ENCODE data around the gene SLC25A1.

DNA sequence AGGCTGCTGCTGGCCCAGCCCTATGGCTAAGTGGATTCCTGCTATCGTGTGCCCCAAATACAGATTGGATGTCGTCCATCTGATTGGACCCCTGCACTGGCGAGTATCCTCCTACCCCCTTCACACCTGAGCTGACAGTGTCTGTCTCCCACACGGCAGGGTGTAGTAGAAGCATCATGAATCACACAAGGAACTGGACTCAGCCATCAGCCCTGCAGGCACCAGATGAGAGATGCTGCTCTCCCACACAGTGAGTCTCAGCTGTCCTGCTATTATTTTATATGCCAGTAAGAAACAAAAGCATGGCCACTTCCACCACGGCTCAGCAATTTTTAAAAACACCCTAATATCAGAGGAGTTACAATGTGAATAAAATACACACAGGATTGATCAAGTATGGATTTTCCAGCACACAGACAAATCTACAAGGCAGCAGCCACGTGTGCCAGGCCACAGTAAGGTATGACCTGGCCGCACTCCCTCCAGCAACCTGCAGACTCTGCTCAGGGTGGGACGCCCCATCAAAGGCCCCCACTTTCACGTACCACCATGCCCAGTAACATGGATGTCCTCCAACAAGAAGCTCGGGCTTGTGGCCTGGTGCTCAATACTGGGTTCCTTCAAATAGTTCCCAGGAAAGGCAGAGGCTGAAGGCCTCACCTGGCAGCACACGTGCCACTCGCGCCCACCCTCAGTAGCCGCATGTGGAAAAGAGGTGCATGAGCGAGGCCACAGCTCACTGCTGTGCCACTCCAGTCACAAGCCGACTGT, 16.4 kb upstream of the SLC25A1 start:
- TF ChIP-seq, protein P1, sequence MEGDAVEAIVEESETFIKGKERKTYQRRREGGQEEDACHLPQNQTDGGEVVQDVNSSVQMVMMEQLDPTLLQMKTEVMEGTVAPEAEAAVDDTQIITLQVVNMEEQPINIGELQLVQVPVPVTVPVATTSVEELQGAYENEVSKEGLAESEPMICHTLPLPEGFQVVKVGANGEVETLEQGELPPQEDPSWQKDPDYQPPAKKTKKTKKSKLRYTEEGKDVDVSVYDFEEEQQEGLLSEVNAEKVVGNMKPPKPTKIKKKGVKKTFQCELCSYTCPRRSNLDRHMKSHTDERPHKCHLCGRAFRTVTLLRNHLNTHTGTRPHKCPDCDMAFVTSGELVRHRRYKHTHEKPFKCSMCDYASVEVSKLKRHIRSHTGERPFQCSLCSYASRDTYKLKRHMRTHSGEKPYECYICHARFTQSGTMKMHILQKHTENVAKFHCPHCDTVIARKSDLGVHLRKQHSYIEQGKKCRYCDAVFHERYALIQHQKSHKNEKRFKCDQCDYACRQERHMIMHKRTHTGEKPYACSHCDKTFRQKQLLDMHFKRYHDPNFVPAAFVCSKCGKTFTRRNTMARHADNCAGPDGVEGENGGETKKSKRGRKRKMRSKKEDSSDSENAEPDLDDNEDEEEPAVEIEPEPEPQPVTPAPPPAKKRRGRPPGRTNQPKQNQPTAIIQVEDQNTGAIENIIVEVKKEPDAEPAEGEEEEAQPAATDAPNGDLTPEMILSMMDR (conservative IDR thresholded peaks at IDR 0.05 in 1 of 2, IDR thresholded peaks at IDR 0.05 in 1 of 2; ENCODE audit: extremely low read depth in 1 of 2, insufficient read depth in 1 of 2, low read depth in 1 of 2, low read length in 2 of 2), result no peak
- no peak for TF ChIP-seq EZH2 (IDR thresholded peaks at IDR 0.05; ENCODE audit: borderline replicate concordance, low read length)

All from mammary epithelial cell (primary cell).